ENCODE data around the gene MBP.

GRCh38 chr18:77135339-77136075 is 2.9 kb upstream of the MBP start:
- TF ChIP-seq CTCF (conservative IDR thresholded peaks at IDR 0.05; ENCODE audit: low read depth, low read length) (no peak), EZH2phosphoT487 (IDR thresholded peaks at IDR 0.05; ENCODE audit: borderline replicate concordance, low read length) (no peak)

Measured in PC-3 (cell line).